ENCODE data around the gene MAN2A1.

Gene MAN2A1

DNA sequence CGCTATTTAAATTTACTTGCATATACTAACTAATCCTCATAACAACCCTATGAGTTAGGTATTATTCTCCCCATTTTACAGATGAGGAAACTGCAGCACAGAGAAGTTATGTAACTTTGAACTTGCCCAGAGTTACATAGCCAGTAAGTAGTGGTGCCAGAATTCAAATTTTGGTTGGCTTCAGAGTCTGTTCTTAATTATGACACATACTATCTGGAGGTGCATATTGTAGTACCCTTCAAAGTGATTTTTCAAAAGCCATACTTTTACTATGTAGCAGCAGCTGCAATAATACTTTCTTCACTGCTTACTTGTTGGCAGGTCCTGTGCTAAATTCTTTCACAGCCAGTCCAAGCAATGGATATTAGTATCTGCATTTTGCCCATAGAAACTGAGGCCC is 16.4 kb downstream of the MAN2A1 start:
- no peak for DNase-seq (ENCODE audit: low spot score)

DNA sequence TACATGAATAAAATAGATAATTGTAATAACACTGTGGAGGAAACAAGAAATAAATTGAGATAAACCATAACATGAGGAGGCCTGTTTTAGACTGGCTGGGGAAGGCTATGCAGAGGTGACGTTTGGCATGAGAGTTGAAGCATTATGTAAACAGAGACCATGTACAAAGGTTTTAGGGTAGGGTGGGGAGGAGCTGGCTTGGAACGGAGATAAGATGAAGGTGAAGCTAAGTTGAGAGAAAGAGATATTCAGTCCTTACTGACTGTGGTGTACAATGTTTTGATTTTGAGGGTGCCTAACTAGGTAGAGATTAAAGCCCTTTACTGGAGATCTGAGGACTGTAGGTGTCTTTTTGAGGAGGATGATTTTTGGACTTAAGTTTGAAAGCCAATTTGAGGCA is 17.8 kb downstream of the MAN2A1 start:
- no peak for DNase-seq (ENCODE audit: low spot score)

DNA sequence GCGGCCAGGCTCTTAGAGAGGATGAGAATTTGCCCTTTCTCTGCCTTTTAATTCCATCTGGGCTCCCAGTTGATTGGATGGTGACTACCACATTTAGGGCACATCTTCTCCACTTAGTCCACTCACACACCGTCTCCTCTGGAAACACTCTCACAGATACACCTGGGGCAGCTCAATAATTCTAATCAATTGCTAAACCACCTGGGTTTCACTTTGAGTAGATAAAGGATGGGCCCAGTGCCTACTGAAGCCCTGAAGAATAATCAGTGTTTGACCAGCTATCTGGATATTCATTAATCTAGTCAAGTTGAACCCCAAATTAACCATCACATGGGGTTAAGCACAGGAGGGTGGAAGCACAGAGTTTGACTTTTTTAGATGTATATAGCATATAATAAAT is 19.1 kb downstream of the MAN2A1 start:
- DNase-seq (ENCODE audit: low spot score), result no peak

DNA sequence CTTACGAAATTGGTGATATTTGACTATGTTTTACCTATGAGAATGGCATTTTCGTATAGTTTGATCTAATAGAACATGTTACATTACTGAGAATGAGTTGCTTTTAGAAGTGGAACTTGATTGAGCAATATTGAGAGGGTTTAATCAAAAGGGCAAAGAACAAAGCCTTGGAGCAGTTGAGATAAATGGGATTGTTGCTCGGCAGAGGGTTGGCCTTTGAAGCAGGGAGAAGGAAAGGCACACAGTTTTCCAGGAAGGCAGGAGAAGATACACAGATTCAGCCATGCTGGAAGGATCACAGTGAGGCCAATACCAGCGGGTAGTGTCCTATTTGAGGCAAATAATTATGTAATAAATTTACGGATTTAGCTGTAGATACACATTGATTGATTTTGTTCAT is 19.5 kb downstream of the MAN2A1 start:
- DNase-seq (ENCODE audit: low spot score), result no peak

DNA sequence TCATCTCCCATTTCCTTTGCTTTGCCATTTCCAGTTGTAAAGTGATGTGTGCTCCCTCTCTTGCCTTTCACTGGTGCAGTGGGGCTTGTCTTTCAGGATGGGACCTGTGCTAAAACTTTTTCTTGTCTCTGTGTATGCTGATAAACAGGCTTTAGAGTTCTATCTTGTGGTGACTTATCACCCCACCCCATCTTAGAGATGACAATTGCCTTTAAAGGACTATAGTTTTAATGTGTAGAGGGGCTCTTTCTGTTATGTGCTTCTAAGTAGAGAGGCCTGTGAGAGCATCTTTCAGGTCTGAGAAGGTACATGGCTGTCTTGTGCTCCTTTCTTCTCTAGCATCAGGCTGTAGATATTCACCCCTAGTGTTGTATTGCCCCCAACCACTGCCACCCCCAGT is 21.9 kb downstream of the MAN2A1 start:
- DNase-seq (ENCODE audit: low spot score), result no peak

DNA sequence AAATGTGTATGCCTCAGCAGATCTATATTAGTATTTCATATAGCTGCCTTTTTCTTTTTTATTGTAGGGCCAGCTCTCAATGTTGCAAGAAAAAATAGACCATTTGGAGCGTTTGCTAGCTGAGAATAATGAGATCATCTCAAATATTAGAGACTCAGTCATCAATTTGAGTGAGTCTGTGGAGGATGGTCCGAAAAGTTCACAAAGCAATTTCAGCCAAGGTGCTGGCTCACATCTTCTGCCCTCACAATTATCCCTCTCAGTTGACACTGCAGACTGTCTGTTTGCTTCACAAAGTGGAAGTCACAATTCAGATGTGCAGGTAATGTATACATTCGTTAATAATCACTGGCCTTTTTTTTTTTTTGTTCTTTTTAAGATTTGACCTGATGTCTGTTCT is 23.7 kb downstream of the MAN2A1 start:
- DNase-seq (ENCODE audit: low spot score), result no peak

DNA sequence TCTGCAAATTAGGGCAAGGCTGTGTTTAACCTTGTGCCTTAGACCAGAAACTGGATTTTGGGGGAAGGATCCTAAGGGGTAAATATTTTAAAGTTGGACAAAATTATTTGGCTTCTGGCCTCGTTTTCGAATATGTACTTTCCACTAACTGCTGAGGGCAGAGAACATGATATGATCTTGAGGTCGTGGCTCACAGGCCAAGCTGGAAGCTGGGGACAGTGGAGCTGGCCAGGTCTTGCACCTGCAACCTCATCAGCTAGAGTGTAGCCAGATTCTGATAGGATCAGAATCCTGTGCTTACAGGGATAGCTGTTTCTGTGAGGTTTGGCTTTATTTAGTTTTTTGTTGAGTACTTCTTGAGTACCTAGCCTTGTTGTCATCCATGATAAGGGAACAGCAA is 24.9 kb downstream of the MAN2A1 start:
- DNase-seq (ENCODE audit: low spot score), result no peak

DNA sequence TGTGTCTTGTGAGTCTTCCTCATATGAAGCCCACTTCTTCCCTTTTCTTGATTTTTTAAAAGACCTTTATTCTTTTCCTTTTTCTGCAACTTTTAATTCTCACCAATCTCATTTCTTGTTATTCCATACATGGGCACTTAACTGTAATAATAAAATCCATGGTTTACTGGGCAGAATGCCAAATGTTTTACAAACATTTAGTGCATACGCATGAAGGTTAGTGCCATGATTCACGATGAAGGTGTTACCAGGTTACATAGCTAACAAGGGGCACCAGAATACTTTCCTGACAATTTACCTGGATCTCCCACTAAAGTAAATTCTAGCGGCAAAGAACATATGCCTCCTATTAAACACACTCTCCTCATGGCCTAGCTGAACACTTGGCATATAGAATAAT is 28.5 kb downstream of the MAN2A1 start:
- no peak for DNase-seq (ENCODE audit: low spot score)

DNA sequence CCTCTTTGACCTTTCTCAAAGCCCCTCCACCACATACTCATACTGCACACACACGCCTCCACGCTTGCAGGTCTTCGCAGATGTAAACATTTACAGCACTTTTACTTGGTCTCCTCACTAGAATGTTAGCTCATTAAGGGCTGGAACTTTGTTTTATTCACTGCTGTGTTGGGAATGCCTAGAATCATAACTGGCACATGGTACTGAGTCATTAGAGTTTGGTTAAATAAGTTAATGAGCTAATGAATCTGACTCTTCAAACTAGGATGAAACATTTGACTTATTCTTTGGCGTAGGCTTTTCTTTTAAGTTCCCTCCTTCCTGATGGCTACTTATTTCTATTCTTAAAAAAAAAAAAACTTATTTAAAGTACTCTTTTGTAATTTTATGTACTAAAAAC is 28.9 kb downstream of the MAN2A1 start:
- no peak for DNase-seq (ENCODE audit: low spot score)

DNA sequence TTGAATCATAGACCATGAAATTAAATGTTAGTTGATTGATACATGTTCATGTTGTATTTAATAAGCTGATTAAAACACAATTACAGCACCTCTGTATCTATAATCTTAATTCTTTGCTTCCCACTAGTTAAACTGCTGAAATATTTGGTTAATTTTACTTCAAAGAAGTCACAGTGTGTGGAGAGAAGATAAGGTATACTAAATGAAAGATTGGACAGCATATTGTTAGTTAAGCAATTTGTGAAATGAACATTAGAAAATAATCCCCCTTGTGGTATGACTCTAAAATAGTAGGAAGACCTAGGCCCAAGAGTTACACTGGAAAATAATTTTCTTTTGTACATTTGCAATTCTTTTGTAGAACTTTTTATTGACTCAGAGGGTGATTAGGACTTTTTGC is 30.3 kb downstream of the MAN2A1 start:
- DNase-seq (ENCODE audit: low spot score), result no peak

DNA sequence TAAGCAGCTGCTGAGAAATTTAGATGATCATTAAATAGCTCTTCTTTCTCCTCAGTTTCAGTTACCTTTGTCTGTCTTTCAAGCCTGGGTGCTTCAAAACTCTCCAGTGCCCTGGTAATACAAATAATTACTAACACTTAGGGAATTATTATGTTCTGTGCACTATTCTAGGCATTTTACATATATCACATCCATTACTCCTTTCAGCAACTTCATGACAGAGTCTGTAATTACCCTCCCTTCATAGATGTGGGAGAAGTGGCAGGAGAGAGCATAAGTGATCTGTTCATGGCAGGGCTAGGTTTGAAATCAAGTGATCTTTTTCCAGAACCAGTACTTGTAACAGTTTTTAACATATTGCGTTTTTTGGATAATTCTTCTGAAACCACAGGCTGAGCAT is 32.0 kb downstream of the MAN2A1 start:
- DNase-seq (ENCODE audit: low spot score), result no peak

DNA sequence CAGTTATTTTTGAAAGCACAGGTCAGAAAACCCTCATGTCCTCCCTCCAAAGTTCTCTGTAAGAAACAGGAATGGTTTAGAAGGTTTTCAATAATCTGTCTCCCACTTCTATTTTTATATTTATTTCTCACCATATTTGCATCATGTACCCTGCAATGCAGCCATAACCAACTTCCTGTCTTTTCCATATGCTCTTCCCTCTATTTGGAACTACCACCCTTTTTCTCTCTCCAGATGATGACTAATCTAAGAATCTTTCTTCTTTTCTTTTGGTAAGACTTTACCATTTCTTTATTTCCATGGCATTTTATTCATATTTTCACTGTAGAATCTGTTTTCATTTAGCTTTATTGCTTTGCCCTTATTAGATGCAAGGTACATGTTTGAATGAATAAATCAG is 33.9 kb downstream of the MAN2A1 start:
- DNase-seq (ENCODE audit: low spot score), result no peak

DNA sequence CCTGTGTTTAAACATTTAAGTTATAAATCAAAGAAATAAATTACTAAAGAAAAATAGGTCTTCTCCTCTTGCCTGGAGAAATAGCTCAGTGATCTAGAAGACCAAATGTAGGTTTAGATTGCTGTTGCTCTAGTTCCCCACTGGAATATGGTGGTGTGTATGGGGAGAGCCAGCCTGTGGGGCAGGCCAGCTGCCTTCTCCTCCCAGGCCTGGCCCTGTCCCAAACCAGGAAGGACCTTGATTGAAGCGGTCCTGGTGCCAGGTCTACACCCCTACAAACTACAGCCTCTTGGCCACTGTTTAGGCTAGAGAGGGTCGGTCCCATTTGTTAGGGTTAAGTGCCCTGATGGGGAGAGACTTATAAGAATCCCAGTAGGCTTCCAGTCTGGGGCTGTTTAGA is 35.4 kb downstream of the MAN2A1 start:
- no peak for DNase-seq (ENCODE audit: low spot score)

DNA sequence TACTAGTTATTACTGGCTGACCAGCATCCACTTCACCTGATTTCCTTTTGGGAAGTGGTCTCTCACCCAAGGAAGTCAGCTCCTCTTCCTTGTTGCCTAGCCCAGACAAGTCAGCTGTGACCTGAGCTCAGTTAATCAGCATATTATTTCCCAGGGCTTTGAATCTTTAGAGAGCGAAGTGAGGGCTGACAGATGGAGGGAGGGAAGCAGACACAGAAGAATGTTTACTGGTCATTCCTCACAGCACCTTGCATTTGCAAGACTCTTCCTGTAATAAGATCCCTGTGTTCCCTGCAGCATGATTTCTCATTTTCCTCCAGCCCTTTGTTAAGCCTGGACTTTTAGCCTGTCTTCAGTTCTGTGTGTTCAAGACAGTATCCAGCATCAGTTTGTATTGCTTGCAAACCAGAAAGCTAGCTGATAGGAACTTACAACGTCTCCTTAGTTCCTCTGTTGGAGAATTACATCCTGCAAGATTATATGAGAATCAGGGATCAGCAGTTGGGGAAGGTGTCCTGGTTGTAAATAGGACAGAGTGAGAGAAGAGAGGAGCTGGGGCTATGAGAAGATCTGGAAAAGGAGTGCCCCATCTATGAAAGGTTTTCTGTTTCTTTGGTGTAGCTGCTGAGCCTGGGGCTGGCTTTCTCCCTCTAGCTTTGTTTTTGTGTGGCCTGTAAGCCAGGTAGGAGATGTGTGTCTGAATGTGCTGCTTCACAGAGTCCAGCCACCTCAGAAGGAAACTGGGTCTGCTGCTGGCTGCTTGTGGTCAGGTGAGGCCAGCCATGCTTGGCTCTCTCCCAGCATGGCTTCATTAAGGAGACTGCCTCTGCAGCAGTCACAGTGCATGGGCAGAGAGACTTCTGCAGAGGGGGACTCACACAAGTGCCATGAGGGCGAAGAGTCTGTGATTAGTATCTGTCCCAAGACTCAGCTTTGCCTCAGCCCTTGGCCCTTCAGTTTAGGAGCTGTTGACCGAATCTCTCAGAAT is 50.3 kb downstream of the MAN2A1 start:
- DNase-seq (ENCODE audit: low spot score), result peak; percentile 25

DNA sequence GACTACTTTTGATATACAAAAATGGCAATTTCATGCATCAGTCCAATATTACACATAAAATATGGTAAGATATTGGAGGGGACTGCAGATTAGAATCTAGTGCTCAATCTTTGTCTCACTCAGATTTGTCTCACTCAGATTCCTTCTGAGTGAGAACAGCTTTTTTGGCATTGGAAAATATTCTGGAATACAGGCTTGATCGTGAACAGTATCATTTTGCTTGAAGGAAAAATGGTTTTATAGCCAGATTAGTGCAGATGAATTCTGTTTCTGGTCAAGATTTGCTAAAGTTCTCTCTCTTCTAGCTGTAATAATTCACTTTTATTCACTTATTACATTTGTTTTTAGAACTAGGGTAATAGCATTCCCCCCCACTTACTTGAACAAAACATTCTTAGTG is 51.2 kb downstream of the MAN2A1 start:
- no peak for DNase-seq (ENCODE audit: low spot score)

DNA sequence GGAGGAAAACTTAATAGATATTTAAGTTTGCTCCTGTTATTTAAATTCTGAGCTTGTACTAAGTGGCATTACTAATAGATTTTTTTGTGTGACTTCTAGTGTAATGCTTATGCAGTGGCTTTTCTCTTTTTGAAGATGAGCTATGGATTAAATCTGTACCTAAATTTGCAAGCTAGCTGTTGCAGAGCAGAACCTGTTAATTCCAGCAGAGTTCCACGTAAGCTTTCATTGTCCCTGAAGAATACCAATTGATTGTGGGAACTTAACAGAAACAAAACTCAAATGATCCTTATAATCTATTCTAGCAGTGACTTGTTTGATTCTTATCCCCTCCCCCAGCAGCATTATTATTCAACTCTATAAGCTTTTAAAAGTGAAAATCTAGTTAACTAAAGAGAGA is 51.7 kb downstream of the MAN2A1 start:
- no peak for DNase-seq (ENCODE audit: low spot score)

DNA sequence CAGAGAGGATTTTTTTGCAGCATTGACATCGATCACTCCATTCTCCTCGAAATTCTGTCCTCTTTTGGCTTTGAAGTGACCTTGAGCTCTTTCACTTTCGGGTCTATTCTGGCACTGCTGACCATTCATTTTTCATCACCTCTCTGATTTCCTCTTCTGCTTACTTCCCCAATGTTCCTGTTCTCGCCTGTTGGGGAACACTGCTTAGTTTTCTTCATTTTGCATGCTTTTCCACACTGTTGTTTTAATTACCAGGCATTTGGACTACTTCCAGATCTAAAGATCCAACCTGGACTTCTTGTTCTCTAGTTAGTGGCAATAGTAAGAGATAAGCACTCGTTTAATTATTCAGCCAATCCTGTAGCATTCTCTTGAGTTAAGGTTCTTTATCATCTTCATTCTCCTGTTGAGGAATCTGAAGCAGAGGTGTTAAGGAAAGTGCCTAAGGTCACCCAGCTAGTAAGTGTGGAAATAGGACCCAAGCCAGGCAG is 53.4 kb downstream of the MAN2A1 start:
- DNase-seq (ENCODE audit: low spot score), result no peak

DNA sequence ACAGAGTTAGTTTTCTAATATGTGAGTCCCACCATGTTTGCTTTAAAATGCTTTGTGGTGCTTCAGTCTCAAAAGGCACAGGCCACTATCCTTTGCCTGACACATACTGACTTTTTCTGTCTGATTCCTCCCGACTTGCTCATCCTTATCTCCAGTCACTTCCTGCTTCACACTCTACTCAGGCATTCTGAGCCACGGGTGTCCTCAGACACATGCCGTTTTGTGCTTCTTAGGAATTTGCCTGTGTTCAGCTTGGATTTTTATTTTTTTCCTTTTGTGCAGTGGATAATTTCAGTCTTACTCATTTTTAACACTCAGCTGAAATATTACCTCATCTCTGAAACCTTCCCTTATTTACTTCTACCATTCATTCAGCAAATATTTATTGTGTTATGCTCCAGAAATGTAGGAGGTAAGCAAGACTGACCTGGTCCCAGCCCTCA is 54.1 kb downstream of the MAN2A1 start:
- peak; percentile 87 for DNase-seq (ENCODE audit: low spot score)

DNA sequence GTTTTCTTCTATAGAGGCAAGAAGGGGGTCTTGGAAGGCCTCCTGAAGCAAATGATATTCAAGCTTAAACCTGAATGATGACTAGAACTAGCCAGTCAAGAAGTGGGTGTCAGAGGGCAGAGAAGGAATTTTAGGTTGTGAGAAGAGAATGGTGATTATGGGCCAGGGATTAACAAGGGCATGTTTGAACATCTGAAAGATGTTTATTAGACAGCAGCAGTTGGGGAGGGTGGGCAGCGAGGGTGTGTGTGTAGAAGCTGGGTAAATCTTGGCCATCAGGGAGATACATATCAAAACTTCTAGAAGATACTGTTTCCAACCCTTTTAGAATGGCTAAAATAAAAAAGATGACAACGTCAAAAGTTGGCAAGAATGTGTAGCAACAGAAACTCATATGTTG is 54.5 kb downstream of the MAN2A1 start:
- no peak for DNase-seq (ENCODE audit: low spot score)

DNA sequence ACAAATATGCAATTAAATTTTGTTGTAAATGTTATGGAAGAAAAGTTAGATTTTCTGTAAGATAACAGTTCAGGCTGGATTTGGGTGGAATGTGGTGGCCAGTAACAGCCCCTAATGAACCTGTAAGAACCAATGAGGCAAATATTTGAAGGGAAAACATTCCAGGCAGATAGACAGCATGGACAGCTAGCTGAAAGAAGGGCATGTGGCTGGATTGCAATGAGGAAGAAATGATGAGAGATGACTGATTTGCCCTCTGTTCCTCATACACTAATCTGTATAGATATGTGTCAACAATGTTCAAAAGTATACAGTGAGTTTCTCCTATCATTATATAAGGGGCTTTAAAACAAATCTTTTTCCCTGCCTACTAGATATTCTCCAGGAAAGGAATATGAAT is 58.8 kb downstream of the MAN2A1 start:
- no peak for DNase-seq (ENCODE audit: low spot score)

DNA sequence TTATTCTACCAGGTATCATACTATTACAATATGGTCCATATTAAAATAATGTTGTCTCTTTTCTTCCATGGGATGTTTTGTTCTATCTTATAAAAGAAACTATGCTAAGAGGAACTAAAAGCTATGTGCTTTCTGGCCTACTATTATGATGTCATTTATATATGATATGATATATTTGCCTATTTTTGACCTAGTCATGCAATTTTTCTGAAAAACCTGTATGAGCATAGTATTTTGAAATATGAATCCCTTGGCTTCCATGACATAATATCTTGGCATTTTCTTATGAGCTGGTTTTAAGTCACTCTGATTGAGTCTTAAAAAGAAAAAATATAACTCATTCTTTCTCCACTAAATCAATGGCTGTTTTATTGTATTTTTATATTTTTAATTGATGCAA is 60.7 kb downstream of the MAN2A1 start:
- no peak for DNase-seq (ENCODE audit: low spot score)

DNA sequence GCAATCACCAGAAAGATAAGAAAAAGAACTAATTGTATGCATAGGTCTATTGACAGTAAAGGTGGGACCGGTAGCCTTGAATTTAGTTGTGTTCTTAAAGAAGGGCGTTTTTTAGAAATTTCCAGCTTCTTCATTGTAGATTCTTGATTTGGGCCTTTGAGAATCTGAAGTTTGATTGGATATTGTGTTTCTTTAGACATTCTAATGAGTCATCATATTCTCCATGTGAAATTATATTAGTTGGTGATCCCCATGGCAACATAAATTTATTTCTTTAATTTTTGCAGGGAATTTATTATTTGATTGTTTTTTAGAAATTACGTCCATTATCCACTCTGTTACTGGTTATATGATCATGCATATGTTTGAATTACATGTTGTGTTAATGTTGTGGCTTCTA is 63.6 kb downstream of the MAN2A1 start:
- no peak for DNase-seq (ENCODE audit: low spot score)

DNA sequence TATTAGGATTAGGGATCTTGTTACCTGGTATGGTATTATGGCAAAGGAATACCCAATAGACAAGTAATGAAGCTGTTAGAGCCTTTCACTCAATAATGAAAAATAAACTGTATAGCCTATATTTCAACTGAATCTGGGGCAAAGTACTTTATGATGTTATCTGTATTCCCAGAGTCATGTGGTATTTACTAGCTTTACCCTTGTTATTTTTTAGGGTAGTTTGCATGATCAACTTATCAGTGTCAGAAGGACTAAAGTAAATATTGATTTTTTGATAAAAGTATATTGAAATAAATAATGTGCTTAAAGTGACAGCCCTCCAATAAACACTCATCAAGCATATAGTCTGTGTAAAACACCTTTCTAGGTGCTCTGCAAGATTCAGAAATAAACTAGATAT is 64.6 kb downstream of the MAN2A1 start:
- DNase-seq (ENCODE audit: low spot score), result no peak

DNA sequence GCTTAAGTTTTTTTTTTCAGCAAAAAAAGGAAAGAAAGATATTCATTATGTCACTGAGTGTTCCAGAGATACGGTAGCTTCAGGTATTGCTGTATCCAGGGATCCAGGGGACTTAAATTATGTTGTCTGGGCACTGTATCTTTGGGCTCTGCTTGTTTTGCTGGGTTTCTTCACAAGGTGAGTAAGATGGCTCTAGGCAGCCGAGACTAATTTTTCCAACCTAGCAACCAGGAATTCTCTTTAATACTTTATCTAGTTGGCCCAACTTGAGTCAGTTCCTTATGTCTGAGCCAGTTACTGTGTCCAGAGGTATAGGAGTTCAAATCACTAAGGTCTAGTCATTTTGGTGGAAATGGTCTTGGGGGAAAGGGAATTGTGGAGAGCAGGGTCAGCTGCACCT is 66.0 kb downstream of the MAN2A1 start:
- DNase-seq (ENCODE audit: low spot score), result no peak

All from AG20443 (cell line).